Keratinocyte (primary cell): ENCODE results near the gene DTWD2. TPM values are rescaled to one million over a fixed set of nuclear protein-coding genes. Genes with fewer than 3 reads are reported as not detected.

ENCODE experiments used
- DNase-seq: peaks from one replicate; pipeline ENCODE4 v3.0.0-alpha.2; 2011; ENCODE audit warnings: low read depth, missing footprints, low spot score
- FAIRE-seq: peaks from 2 replicates; lab custom pipeline; 2011; peaks lifted over from hg19 to GRCh38; lab: Jason Lieb, UNC
- H2AFZ ChIP-seq: 2 replicates; pipeline ENCODE4 v1.6.0; 2012; ENCODE audit warnings: low read length, control low read depth, inconsistent platforms; ENCODE audit not compliant: control insufficient read depth
- H3K27ac ChIP-seq: 2 replicates; pipeline ENCODE4 v1.5.1; 2011; ENCODE audit warnings: low read length; ENCODE audit not compliant: control insufficient read depth, insufficient read depth
- H3K27me3 ChIP-seq: 3 replicates; pipeline ENCODE4 v1.6.0; 2011; ENCODE audit warnings: low read length; ENCODE audit not compliant: control insufficient read depth, insufficient read depth; ENCODE audit errors: extremely low read depth
- H3K36me3 ChIP-seq, 2 experiments: 2 replicates in 1 of 2; 3 replicates in 1 of 2; pipeline ENCODE4 v1.5.1; 2011; ENCODE audit warnings: low read length in 2 of 2, mild to moderate bottlenecking in 1 of 2; ENCODE audit not compliant: control insufficient read depth in 2 of 2, insufficient read depth in 2 of 2; ENCODE audit errors: extremely low read depth in 1 of 2
- H3K4me1 ChIP-seq: 3 replicates; pipeline ENCODE4 v1.5.1; 2011; ENCODE audit warnings: low read length; ENCODE audit not compliant: control insufficient read depth, insufficient read depth; ENCODE audit errors: extremely low read depth
- H3K4me2 ChIP-seq: 3 replicates; pipeline ENCODE4 v1.6.0; 2011; ENCODE audit warnings: low read depth, low read length; ENCODE audit not compliant: control insufficient read depth, insufficient read depth; ENCODE audit errors: extremely low read depth
- H3K4me3 ChIP-seq, 3 experiments: fragments of 200-600 bp in 1 of 3; sonication (generic) in 1 of 3; 2 replicates in 2 of 3; 3 replicates in 1 of 3; pipeline ENCODE4 v1.5.1; 2011 to 2016; ENCODE audit warnings: low read length in 3 of 3, mild to moderate bottlenecking in 3 of 3, control low read depth in 2 of 3, inconsistent platforms in 1 of 3, low read depth in 1 of 3, mixed read lengths in 1 of 3, mixed run types in 1 of 3, moderate library complexity in 1 of 3; ENCODE audit not compliant: control insufficient read depth in 2 of 3, insufficient read depth in 2 of 3; ENCODE audit errors: extremely low read depth in 1 of 3
- H3K79me2 ChIP-seq: 2 replicates; pipeline ENCODE4 v1.6.0; 2012; ENCODE audit warnings: low read length; ENCODE audit not compliant: control insufficient read depth, insufficient read depth
- H3K9ac ChIP-seq: 3 replicates; pipeline ENCODE4 v1.6.0; 2011; ENCODE audit warnings: low read length; ENCODE audit not compliant: control insufficient read depth, insufficient read depth; ENCODE audit errors: extremely low read depth
- H3K9me1 ChIP-seq: 3 replicates; pipeline ENCODE4 v1.6.0; 2011; ENCODE audit warnings: low read length; ENCODE audit not compliant: control insufficient read depth, insufficient read depth; ENCODE audit errors: extremely low read depth
- H3K9me3 ChIP-seq: 2 replicates; pipeline ENCODE4 v1.5.1; 2012; ENCODE audit warnings: low read depth, low read length; ENCODE audit not compliant: control insufficient read depth
- H4K20me1 ChIP-seq: 3 replicates; pipeline ENCODE4 v1.6.0; 2011; ENCODE audit warnings: low read length; ENCODE audit not compliant: control insufficient read depth, insufficient read depth; ENCODE audit errors: extremely low read depth
- EZH2 ChIP-seq: IDR thresholded peaks from one replicate; pipeline ENCODE4 v1.6.1; 2012; ENCODE audit warnings: inconsistent platforms, mild to moderate bottlenecking, low read length, moderate library complexity
- dilution Hi-C: fragments of 300-500 bp; cut with MboI; formaldehyde crosslinking; loops from one replicate; pipeline ENCODE4 v1.7.0; 2020; ENCODE audit warnings: low sequenced_read_pairs; ENCODE audit not compliant: extremely low pct_ligation_motif_present
- polyA plus RNA-seq, 5 experiments: library from polyadenylated mRNA; depleted of rRNA in 3 of 5; stranded (reverse) in 3 of 5; stranded (forward) in 1 of 5; unstranded in 1 of 5; fragments of >200 nt; gene quantifications; 1 replicate in 1 of 5; 2 replicates in 3 of 5; 3 replicates in 1 of 5; pipeline versions ENCODE4 v1.2.1 to v1.2.3, GENCODE V29; 2011 to 2012; ENCODE audit warnings: missing spikeins in 2 of 5, low read depth in 1 of 5, low replicate concordance in 1 of 5
- TF ChIP-seq, protein P1 (sequence below), 3 experiments: IDR thresholded peaks in 1 of 3; conservative IDR thresholded peaks in 1 of 3; optimal IDR thresholded peaks in 1 of 3; 2 replicates in 2 of 3; 3 replicates in 1 of 3; pipeline versions ENCODE3 to v1.5.1; 2011; ENCODE audit warnings: low read length in 3 of 3, mild to moderate bottlenecking in 3 of 3, moderate library complexity in 2 of 3, control low read depth in 1 of 3, inconsistent platforms in 1 of 3; ENCODE audit not compliant: insufficient read depth in 2 of 3; ENCODE audit errors: extremely low read depth in 1 of 3

Gene DTWD2
- polyA plus RNA-seq, 1 donor (not counting 4 experiments of a cell fraction or from before 2014, with no cell fraction given): 2.9 TPM

- Histone ChIP-seq H3K4me1 (no peaks in the 10 kb centered on the region), H3K4me2 (no peak overlapping the region), H4K20me1 (no peaks in the 10 kb centered on the region), H3K27ac (no peak overlapping the region), H3K27me3 (no peaks in the 10 kb centered on the region), H2AFZ (no peak overlapping the region), H3K4me3 (no peak overlapping the region), H3K9me3 (no peaks in the 10 kb centered on the region), H3K9me1 (no peaks in the 10 kb centered on the region), H3K36me3 (no peaks in the 10 kb centered on the region), H3K79me2 (no peaks in the 10 kb centered on the region), H3K9ac (no peak overlapping the region)
- TF ChIP-seq, protein P1, sequence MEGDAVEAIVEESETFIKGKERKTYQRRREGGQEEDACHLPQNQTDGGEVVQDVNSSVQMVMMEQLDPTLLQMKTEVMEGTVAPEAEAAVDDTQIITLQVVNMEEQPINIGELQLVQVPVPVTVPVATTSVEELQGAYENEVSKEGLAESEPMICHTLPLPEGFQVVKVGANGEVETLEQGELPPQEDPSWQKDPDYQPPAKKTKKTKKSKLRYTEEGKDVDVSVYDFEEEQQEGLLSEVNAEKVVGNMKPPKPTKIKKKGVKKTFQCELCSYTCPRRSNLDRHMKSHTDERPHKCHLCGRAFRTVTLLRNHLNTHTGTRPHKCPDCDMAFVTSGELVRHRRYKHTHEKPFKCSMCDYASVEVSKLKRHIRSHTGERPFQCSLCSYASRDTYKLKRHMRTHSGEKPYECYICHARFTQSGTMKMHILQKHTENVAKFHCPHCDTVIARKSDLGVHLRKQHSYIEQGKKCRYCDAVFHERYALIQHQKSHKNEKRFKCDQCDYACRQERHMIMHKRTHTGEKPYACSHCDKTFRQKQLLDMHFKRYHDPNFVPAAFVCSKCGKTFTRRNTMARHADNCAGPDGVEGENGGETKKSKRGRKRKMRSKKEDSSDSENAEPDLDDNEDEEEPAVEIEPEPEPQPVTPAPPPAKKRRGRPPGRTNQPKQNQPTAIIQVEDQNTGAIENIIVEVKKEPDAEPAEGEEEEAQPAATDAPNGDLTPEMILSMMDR (optimal IDR thresholded peaks at IDR 0.05 in 1 of 3, IDR thresholded peaks at IDR 0.05 in 1 of 3, conservative IDR thresholded peaks at IDR 0.05 in 1 of 3; ENCODE audit: extremely low read depth in 1 of 3, insufficient read depth in 2 of 3, low read length in 3 of 3): no peak
- TF ChIP-seq EZH2: no peak
- dilution Hi-C loops: no loop called here
- FAIRE-seq (peak; percentile 23), DNase-seq (no peak)
Measured at GRCh38 chr5:118921866-118922265, 66.5 kb downstream of the DTWD2 start.

DNA sequence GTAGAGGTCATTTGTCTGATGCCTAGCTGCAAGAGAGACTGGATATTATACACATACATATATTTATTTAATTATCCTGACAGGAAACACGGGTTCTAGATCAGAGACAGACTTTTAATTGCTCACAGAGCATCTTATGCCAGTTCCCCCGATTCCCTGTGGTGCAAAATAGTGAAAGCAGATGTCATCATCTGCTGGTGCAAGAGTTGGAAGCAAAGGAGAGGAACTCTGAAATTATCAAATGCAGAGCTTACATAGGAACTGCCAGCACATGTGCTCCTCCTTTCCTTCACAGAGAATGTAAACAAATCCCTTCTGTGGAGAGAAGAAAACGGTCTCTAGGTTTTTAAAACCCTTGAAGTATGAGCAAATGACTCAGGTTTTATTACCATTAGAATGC lies 69.3 kb downstream of the DTWD2 start:
- Histone ChIP-seq H3K4me1 (no peaks in the 10 kb centered on the region), H3K4me2 (no peak overlapping the region), H3K9ac (no peak overlapping the region), H3K9me1 (no peaks in the 10 kb centered on the region), H4K20me1 (no peaks in the 10 kb centered on the region), H3K27me3 (no peaks in the 10 kb centered on the region), H3K36me3 (no peaks in the 10 kb centered on the region), H3K9me3 (no peaks in the 10 kb centered on the region), H3K79me2 (no peaks in the 10 kb centered on the region), H2AFZ (no peak overlapping the region), H3K4me3 (no peak overlapping the region), H3K27ac (no peak overlapping the region)
- FAIRE-seq (no peak), DNase-seq (no peak)
- dilution Hi-C loops: no loop called here
- no peak for TF ChIP-seq EZH2
- TF ChIP-seq, protein P1 (optimal IDR thresholded peaks at IDR 0.05 in 1 of 3, IDR thresholded peaks at IDR 0.05 in 1 of 3, conservative IDR thresholded peaks at IDR 0.05 in 1 of 3; ENCODE audit: extremely low read depth in 1 of 3, insufficient read depth in 2 of 3, low read length in 3 of 3): no peak
